ENCODE results near the gene PRICKLE3.

PRICKLE3 gene

DNA sequence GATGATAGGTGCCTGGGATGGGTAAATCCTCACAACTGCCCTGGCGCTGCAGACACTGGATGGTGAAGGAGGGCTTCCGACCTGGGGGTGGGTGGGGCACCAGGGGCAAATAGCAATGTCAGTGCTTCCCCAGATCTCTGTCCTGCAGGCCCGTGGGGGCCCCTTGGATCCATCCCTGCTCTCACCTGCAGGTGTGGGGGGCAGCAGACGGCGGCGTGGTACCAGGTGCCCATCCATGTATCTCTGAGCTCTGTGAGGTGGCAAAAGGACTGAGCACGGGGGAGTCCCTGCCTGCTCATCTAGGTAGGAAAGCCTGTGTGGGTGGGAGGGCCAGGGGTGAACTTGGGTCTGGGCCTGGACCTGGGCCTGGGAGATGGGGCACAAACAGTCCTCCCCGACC, 20.4 kb upstream of the PRICKLE3 start:
- no peak for DNase-seq

DNA sequence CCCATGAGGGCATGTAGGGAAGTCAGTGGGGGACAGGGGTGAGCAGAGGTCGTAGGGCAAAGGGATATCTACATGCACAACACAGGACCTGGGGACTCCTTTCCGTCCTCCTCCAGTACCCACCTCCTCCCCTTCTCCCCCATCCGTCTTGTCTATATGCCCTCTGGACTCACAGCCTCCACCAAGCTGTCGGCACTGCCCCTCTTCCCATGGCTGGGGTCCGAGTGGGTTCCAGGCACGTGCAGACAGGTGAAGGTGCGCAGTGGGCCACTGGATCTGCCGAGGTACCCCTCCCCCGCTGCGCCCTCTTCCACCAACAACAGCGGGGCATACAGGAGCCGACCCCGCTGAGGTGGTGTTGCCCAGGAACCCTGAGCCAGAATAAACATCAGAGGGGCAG, 19.3 kb upstream of the PRICKLE3 start:
- no peak for DNase-seq

DNA sequence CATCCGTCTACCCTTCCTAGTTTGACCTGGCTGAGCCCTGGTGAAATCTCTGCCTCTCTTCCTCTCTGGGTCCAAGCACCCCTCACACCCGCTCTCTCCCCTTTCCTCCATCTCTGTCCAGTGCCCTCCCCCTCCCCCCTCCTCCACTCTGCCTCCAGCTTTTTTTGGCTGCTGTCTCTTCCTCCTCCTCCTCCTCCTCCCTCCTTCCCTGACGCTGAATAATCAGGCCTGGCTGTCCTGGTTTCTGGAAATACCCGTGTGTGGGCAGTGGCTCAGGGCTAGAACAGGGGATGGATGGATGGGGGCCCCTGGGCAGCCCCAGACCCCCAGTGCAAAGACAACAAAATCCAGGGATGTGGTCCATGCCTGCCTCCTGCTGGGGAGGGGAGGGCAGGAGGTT, 18.5 kb upstream of the PRICKLE3 start:
- DNase-seq, result peak in 2 of 56 donors; percentile 0 to 1

DNA sequence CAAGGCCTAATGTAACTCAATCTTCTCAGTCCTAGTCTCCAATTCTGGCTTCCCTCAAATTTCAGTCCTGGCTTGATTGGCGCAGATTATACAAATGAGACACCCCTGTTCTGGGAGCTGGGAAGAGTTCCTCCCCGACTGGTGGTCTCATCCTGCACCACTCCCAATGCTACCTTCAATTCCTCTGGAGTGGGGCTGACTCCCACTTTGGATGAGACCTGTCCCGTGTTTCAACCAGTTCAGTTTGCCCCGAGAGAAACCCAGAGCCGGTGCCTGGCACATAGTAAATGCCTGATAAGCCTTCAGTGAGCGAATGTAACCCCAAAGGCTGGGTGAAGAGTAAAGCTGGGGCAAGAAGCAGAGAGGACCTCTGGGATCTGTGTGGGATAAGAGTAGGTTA, 17.8 kb upstream of the PRICKLE3 start:
- no peak for DNase-seq

DNA sequence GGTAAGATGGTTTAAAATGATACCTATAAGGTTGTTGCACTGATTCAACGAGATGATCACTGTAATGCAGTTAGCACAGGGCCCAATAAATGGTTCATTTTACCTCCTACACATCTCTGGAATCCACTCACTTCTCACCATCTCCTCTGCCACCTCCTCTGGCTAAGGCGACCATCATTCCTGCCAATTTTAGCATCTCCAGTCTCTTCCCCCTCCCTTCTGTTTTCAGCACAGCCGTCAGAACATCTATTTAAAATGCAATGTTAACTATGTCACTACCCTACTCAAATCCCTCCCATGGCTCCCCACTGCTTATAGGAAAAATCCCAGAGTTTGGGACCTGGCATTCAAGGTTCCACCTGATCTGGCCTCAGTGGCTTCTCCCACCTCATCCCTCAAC, 17.4 kb upstream of the PRICKLE3 start:
- no peak for DNase-seq

DNA sequence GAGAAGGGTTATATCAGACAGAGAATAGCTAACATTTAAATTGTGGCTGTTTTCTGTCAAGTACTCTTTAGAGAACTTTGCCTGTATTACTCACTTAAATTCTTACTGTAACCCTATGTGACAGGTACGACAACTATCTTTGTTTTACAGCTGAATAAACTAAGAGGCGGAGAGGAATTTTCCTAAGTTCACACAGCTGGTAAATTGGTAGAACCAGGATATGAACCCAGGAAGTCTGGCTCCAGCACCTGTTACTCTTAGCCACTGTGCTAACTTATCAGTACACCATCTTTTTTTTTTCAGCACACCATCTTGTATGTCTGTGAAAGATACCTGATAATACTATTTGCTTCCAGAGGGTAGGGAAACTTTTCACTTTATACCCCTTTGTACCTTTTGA, 15.8 kb upstream of the PRICKLE3 start:
- DNase-seq, result no peak

DNA sequence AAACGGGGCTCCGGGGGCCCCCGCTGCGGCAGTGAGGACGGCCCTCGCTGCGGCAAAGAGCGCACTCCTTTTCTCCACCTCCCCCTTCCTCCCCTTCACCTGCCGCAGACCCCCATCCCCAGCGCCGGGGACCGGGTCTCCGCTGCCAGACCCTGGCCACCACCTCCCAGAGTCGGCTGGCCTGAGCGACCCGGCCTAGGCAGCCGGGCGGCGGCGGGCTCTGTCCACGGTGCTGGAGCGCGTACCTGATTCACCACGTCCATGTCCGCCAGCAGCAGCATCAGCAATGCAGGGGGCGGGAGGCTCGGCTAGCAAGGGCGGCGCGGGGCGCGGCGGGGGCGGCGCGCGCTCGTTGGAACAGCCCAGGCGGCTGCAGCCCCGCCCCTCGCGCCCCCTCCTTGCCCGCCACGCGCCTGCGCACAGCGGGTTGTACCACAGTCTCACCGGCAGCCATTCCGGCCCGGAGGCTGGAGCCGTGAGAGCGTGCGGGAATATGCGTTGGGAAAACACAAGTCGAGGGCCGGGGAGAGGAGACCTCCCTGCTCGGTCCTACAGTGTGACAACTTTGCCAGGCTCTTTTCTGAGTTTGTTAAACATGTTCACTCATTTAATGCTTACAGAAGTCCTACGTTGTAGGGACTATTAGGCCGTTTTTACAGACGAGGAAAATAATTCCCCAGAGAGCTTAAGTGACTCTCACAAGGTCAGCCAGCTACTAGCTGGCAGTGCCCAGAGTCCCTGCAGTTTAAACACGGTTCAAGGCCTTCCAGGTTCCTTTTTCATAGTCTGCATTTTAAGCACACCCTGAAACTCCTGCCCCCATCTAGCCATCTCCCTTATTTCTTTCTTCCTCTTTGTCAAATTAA, 14.0 kb upstream of the PRICKLE3 start, which contains the start of gene SYP:
Gene SYP (minus strand): TSS at position 288 of the 866 bp plus-strand sequence. CDS start 7 bp downstream, at position 281.
- DNase-seq, result peak in 55 of 56 donors; percentile 9 to 91 (median 76)

DNA sequence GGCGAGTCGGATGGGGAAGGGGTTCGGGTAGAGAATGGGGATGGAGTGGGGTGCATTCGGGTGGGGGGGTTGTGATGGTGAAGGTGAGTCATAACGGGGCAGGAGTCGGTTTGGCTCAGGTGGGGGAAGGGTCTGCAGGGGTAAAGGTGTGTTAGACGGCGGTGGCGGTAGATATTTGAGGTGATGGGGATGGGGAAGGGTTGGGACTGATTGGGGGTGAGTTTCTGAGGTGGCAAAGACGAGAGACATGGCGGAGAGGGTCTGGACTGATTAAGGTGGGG, 13.1 kb upstream of the PRICKLE3 start:
- peak in 1 of 56 donors; percentile 0 for DNase-seq

DNA sequence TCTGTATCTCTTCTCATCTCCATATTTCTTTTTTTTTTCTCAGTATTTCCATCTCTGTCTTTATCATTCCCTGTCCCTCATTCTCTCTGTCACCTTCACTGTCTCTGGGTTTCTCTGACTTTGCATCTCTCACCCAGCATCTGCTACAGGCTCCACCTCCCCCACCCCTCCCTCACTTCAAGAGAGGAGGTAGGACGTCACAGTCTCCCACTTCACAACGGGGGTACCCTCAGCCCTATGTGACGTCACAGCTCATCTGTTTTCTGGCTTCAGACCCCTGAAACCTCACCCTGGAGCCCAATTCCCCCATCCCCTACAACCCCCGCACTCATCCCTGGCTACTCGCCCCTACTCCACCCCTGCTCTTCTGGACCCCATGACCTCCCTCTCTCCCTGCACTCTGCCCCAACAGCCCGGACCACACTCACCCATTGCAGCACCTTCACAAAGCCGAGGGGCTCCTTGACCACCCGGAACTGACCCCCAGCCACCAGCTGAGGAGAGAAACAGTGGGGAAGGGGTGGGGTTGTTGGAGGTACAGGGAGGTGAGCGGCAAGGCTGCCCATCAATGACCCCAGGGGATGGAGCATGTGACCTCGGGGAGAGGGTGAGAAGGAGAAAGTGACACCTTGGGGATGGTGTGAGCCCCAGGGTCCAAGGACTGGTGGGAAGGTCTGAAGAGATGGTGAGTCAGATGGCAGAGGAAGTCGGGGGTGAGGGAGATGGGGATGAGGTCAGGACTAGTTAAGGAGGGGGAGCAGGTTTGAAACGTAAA, 12.6 kb upstream of the PRICKLE3 start:
- peak in 1 of 56 donors; percentile 2 for DNase-seq

DNA sequence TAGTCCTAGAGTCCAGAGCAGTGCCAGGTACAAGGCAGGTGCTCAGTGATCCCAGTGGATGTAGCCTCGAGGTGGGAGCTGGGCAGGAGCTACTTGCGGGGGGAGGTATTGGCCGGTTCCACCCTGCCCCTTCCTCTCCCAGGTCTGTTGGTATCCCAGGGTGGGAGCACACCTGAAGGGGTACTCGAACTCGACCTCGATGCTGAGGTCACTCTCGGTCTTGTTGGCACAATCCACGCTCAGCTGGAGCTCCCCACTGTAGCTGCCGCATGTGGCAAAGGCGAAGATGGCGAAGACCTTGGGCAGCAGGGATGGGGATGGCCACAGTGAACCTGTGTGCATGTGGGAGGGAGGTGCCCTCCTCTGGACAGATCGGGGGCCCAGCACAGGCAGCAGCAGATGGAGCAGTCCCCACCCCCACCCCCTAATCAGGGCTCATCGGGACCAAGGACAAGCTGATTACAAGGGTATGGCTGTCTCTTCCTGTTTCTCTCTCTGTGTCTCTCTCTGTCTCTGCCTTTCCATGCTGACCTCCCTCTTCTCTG, 11.4 kb upstream of the PRICKLE3 start:
- no peak for DNase-seq

DNA sequence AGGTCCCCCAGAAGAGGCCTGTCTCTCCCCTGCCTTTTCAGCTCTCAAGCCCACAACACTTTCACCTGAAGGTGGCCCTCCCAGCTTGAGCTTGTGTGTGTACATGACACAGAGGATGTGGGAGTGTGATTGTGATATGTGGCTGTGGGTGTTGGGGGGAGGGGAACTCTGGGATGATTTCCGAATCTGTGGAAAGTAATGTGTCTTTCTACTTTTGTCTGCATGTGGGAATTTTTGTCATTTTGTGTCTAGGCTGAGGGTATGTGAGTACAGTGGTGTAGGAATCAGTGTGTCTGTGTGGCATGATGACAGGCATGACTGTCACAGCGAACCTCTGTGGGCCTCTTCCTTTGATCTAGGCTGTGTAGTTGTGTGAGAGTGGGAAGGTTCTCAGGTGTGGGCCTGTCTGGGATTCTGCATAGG, 7.4 kb upstream of the PRICKLE3 start:
- DNase-seq, result peak in 14 of 56 donors; percentile 1 to 47 (median 27)

DNA sequence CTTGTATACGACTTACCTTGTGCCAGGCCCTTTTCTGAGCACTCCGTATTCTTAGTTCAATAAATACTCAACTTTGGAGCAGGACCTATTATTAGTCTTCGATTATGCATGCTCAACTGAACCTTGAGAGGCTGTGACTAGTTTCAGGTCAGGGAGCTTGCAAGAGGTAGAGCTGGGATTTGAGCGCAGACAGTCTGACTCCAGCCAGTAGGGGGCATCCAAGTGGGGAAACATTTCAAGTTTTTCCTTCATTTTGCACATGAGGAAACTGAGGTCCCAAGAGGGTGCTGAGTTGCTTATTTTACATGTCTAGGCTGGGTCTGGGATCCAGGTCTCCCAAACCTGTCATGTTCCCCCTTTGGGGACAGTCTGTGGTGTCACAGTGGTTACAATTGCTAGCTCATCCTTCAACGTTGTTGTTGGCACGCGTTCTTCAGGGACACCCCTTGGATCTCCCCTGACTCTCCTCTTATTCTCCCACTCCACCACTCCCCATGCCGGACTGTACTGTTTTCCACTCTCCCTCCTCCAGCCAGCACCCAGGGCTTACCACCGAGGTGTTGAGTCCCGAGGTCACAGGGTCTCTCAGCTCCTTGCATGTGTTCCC, 6.7 kb upstream of the PRICKLE3 start:
- DNase-seq, result peak in 8 of 56 donors; percentile 0 to 27 (median 4)

DNA sequence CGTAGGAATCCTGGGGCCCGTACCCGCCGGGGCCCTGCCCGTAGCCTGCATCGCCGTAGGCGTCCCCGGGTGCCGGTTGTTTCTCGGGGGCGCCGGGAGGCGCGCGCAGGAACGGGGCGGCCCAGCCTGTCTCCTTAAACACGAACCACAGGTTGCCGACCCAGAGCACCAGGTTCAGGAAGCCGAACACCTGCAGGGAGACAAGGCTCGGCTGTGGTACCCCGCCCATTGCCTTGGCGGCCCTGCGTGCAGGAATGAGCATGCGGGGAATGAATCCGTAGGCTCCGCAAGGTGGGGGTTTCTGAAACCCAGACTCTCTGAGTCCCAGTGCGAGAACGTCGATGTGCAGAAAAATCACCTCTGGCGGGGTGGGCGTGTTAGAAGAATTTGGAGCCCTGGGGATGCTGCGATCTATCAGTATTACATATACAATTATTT, 5.4 kb upstream of the PRICKLE3 start:
- peak in 3 of 56 donors; percentile 43 to 59 (median 49) for DNase-seq

DNA sequence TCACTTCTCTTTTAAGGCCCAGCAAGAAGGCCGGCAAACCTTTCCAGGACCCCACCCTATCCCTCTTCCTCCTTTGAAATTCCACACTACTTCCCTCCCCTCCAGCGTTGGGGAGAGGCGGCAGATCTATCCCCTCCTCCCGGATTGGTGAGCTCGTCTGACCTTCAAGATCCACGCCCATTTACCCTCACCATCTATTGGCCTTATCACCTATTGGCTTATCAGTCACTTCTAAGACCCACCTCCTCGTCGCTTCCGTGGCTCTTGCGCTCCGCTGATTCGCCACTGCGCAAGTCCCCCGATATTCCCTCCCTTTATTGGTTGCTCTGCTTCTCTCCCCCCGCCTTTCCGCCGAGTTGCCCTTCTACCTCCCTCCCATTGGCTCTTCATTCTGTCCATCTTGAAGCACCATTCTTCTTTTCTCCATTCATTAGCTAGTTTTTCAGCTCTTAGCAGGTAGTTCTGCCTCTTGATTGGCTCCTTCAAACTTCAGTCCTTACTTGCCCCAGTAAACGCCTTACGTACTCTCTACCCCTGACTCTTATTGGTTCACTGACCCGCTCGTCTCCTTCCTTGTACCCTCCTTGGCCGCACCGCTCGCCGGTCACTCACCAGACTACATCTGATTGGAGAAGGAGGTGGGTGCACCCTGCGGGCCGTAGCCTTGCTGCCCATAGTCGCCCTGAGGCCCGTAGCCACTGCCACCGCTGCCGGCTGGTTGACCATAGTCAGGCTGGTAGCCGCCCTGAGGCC, 4.8 kb upstream of the PRICKLE3 start:
- peak; percentile 33 to 99 (median 93) for DNase-seq

DNA sequence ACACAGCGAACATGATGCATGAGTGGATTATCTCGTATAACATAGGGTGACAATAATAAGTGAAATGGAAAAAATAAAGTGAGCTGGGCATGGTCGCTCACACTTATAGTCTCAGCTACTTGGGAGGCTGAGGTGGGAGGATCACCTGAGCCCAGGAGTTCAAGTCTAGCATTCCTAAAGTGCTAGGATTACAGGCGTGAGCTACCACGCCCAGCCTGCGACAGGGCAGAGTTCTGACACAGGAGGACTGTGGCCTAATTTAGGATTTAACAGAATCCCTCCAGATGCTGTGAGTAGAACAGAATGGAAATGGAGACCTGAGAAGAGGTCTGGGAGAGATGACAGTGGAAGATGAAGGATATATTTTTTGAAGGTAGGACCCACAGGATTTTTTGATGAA, 3.4 kb upstream of the PRICKLE3 start:
- peak in 1 of 56 donors; percentile 1 for DNase-seq

DNA sequence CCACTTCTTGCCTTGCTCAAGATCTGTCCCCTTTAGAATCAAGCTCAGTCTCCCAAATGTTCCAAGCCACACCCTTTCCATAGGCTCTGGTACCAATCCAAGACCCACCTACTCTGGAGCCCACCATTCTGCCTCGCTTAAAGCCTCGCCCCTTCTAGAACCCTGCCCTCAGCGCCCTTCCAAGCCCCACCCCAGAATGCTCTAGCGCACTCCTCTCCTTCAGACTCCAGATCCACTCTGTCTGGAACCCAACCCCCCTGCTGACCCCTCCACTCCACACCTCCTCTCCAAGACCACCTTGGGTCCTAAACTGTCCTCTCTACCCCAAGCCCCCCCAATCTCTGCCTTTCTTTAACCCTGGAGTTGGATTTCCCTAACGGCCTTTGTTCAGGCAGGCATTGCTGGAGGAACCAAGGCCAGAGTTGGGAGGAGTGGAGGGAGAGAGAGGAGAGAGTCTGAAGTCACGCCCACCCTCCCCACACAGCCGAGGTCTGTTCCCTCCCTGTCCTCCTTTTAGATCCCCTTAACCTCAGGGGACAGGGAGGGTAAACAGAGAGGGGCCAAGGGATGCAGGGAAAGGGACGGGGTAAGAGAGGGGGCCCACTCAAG, 2.4 kb upstream of the PRICKLE3 start:
- no peak for DNase-seq

DNA sequence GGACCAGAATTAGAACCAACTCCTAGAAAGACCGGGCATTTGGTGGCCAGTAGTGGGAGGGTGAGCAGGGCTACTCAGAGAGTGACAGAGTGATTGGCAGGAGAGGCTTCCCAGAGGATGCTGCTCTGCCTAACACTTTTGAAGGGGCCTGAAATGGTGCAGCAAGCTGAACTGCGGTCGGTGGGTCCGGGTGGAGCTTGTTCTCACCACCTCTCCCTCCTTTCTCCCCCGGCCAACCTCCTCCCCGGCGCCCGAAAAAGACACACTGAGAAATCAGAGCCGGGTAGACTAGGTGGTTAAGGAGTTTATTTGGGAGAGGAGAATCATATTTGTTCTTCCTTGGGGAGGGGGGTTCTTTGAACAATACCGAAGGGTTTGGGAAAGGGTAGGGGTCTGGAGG, 1.4 kb upstream of the PRICKLE3 start:
- DNase-seq, result no peak

DNA sequence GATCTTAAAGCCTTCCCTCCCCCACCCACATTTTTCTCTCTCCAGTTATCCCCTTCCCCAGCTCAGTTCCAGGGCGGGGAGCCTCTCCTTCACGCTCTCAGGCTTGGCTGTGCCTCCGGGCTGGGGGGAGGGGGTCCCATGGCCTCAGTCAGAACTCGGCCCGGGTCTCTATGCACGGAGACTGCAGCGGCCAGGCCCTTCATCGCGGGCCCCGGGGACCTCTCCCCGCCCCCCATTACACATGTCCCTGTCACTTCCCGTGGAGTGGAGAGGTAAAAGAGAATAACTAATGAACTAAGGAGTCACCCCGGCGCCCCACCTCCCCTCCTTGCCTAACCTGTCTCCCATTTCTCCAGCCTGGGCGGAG, 838 bp upstream of the PRICKLE3 start:
- no peak for DNase-seq

DNA sequence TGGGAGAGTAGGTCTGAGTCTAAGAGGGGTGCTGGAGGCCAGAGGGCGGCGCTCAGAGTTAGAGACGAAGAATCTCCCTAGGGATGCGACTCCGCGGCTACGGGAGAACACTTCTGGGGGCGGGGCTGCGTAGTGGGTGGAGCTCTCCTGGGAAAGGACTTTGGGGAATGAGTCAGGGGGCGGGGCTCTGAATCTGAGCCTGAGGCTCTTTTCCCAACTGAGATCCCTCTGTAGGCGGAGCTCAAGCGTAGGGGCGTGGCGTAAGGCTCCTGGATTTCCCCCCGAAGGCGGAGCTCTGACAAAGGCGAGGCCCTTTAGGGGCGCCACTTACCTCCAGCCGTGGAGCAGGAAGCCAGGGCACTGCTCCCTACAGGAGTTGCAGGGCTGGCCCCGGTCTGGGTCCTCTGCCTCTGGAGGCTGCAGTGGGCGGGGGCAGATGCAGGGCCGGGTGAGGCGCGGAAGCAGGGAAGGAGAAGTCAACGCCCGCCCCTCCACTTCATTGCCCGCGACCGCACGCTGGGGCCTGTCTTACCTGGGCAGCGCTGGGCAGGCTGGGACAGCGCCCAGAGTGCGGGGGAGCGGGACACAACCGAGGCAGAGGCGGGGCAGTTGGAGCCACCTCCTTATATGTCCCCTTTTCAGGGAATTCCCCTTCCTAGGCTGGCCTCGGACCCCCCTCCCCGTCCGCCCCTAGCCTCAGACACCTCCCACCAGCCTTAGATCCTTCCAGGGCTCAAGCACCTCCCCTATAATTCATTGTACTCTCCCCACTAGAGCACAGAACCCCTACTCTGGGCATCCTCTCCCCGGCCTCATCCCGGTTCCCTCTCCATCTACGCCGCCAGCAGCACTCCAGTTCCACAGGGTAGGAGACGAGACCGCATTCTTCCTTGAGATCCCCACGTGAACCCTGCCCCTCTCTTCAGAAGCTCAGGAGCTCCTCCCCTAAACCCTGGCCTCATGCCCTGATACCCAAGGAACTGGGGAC, 1.6 kb downstream of the PRICKLE3 start:
- peak in 43 of 56 donors; percentile 1 to 80 (median 34) for DNase-seq

All from nucleus accumbens (tissue), 56 donors.